OCI-LY7 (cell line): ENCODE results near the gene NSD1.

Experiments
- CTCF ChIP-seq: fragments of 200-600 bp; sonication (generic); conservative IDR thresholded peaks from 2 replicates; pipeline ENCODE4 v1.5.1; 2014; ENCODE audit warnings: mild to moderate bottlenecking, antibody characterized with exemption, low read length, moderate library complexity, mixed read lengths
- EZH2phosphoT487 ChIP-seq: fragments of 200-600 bp; sonication (generic); IDR thresholded peaks from 2 replicates; pipeline ENCODE4 v1.6.1; 2018; ENCODE audit warnings: low read depth, borderline replicate concordance, mild to moderate bottlenecking, mixed run types, antibody characterized with exemption, low read length, moderate library complexity, mixed read lengths

- TF ChIP-seq CTCF (no peak), EZH2phosphoT487 (no peak)
Observed at GRCh38 chr5:177310757-177311391, 177.3 kb downstream of the NSD1 start.
